Measurements from ENCODE around the gene HAGHL.
"Not testable (repeated sequence)": the region's sequence is repeated elsewhere in the genome, so short reads cannot be mapped to it uniquely, and the experiment has no call there.

The HAGHL gene

GRCh38 chr16:760545-761343 lies 33.8 kb downstream of the HAGHL start, which contains the start of gene MSLN:
TSS of gene MSLN (plus strand) at chr16:760734. CDS start at chr16:762681, 1,947 bp downstream.
- DNase-seq: no peak

- DNase-seq: no peak
These were observed 35.0 kb downstream of the HAGHL start for GRCh38 chr16:761625-762513.

GRCh38 chr16:762595-763268 lies 35.8 kb downstream of the HAGHL start:
- DNase-seq: no peak

DNA sequence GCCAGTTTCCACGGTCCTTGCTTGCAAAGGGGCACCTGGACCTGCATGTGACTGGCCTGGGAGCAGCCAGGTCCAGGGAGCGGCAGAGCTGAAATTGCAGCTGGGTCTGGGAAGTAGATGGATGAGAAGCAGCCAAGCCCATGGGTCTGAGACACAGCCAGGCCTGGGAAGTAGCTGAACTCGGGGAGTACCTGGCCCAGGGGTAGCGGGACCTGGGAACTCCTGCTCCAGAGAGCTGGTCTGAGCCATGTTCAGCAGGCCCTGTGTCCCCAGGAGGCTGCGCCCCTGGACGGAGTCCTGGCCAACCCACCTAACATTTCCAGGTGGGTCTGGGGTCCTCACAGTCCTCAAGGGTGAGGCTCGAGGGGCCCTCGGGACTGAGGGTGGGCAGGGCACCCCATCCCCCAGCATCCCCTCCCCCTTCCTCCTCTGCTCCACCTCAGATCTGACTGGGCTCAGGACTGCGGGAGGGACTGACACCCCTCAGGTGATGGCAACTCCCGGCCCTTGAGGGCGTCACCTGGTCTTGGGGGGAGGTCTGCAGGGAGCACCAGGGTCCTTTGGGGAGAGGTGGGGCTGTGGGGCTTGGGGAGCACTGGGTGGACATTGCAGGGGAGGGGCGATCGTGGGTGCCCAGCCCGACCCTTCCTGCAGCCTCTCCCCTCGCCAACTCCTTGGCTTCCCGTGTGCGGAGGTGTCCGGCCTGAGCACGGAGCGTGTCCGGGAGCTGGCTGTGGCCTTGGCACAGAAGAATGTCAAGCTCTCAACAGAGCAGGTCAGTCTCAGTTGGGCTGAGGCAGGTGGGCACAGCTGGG lies 36.7 kb downstream of the HAGHL start:
- DNase-seq: no peak

DNA sequence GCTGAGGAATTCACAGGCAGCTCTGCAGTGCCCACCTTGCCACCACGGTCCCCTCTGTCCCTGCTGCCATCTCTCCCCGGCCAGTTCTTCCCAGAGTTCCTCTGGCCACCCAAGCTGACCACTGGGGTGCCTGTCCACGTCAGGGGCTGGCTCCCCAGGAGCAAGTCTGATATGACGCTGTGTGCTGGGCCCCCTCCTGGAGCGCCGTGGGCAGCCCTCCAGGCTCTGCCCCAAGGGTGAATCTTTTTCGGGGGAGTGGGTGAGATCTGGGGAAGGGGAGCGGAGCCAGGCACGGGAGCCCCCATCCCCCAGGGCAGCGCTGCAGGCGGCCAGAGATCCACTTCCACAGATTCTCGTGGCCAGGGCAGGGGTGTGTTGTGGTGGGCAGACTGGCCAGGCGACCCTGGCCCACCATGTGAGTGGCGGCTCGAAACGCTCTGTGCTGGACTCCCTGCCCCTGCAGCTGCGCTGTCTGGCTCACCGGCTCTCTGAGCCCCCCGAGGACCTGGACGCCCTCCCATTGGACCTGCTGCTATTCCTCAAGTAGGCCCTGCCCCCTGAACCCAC lies 37.4 kb downstream of the HAGHL start:
- no peak for DNase-seq

DNA sequence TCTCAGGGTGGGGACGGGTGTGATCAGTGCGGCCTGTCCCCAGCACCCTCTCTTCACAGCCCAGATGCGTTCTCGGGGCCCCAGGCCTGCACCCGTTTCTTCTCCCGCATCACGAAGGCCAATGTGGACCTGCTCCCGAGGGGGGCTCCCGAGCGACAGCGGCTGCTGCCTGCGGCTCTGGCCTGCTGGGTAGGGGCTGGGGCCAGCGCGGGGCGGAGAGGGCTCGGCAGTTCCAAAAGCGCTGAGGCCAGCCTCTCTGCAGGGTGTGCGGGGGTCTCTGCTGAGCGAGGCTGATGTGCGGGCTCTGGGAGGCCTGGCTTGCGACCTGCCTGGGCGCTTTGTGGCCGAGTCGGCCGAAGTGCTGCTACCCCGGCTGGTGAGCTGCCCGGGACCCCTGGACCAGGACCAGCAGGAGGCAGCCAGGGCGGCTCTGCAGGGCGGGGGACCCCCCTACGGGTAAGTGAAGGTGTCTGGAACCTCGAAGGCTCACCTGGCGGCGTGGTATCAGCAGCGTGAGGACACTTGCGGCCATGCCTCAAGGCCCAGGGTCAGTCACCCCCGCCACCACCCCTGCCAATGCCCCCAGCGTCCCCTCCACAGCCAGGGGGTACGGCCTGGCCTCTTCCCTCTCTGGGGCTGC lies 38.1 kb downstream of the HAGHL start:
- DNase-seq: no peak

- DNase-seq: no peak
These were observed 38.6 kb downstream of the HAGHL start for GRCh38 chr16:765488-765865.

DNA sequence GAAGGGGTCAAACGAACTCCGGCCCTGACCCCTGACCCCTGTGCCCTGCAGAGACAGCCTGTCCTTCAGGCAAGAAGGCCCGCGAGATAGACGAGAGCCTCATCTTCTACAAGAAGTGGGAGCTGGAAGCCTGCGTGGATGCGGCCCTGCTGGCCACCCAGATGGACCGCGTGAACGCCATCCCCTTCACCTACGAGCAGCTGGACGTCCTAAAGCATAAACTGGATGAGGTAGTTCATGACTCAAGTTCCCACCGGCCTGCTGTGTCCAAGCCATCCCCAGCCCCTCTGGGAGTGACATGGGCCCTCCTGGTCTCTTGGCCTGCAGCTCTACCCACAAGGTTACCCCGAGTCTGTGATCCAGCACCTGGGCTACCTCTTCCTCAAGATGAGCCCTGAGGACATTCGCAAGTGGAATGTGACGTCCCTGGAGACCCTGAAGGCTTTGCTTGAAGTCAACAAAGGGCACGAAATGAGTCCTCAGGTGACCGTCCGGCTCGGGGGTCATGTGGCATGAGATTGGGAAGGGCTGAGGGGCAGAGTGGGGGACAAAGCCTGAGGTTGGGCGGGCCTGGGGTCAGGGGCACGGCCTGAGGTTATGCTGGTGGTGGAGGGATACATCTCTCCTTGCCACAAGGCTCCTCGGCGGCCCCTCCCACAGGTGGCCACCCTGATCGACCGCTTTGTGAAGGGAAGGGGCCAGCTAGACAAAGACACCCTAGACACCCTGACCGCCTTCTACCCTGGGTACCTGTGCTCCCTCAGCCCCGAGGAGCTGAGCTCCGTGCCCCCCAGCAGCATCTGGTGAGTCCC lies 39.3 kb downstream of the HAGHL start:
- DNase-seq: no peak

DNA sequence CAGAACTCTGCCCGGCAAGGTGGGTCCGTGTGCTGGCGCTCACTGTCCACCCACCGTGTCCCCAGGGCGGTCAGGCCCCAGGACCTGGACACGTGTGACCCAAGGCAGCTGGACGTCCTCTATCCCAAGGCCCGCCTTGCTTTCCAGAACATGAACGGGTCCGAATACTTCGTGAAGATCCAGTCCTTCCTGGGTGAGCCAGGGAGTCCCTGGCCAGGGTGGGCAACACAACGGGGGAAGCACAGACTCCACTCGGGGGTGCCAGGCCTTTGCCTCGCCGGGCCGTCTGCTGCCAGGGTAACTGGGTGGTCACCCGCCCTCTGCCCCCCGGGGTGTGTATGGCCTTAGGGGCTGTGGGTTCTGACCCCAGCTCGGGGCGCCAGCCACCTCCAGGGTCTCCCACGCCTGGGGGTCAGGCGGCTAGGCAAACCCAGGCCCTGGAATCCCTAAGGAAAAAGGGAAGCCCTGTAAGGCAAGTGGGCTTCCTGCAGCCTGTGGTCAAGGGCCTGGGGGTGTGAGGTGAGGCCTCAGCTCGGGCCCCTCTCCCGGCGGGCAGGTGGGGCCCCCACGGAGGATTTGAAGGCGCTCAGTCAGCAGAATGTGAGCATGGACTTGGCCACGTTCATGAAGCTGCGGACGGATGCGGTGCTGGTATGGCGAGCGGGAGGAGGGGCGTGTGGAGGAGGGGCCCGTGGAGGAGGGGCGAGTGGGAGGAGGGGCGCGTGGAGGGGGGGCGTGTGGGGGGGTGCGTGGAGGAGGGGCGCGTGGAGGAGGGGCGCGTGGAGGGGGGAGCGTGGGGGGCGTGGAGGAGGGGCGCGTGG lies 40.1 kb downstream of the HAGHL start:
- no peak for DNase-seq

- DNase-seq: no peak
These were observed 40.9 kb downstream of the HAGHL start for GRCh38 chr16:767743-768235.

DNA sequence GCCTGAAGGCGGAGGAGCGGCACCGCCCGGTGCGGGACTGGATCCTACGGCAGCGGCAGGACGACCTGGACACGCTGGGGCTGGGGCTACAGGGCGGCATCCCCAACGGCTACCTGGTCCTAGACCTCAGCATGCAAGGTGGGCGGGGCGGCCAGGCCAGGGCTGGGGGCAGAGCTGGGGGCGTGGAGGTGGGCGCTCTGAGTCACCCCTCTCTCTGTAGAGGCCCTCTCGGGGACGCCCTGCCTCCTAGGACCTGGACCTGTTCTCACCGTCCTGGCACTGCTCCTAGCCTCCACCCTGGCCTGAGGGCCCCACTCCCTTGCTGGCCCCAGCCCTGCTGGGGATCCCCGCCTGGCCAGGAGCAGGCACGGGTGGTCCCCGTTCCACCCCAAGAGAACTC lies 41.5 kb downstream of the HAGHL start:
- DNase-seq: no peak

DNA sequence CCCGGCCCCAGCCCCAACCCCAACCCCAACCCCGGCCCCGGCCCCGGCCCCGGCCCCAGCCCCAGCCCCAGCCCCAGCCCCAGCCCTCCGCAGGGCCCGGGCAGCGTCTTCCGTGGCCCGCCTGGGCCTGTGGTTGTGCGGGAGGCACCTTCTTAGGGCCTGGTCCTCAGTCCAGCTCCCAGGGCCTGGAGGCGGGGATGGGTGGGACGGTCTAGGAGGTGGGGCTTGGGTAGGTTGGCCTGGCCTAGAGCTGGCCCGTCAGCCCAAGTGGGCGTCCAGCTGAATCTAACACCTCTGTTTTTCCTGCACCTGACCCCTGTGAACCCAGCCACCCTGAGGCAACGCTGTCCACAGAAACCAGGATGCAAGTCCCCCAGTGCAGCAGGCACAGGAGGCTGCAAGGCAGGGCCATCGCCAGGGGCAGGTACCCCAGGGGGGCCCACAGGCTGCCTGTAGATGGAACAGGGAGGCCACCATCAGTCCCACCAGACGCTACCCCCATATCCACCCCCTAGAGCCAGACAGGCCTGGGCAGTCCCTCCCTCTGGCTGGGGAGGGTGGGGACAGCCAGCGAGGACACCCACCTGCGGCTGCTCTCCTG lies 42.4 kb downstream of the HAGHL start:
- DNase-seq: no peak

DNA sequence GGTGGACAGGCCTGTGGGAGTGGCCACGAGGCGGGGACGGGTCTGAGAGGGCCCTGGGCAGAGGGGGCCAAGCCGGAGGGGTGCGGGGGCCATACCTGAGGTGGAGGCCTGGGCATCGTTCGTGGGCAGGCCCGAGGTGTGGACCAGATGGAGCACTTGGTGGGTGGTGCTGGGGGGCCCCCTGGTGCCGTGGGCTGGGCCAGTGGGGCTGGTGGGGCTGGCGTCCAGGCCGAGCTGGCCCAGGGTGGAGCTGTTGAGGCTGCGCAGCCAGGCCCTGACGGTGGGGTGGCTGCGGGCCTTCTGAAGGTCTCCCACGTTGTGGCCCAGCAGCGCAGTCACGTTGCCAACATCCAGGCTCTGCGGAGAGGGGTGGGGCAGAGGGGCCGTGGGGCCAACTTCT lies 43.0 kb downstream of the HAGHL start:
- no peak for DNase-seq

GRCh38 chr16:770411-770810 lies 43.5 kb downstream of the HAGHL start:
- DNase-seq: no peak

GRCh38 chr16:772959-773358 lies 46.1 kb downstream of the HAGHL start:
- DNase-seq: no peak

DNA sequence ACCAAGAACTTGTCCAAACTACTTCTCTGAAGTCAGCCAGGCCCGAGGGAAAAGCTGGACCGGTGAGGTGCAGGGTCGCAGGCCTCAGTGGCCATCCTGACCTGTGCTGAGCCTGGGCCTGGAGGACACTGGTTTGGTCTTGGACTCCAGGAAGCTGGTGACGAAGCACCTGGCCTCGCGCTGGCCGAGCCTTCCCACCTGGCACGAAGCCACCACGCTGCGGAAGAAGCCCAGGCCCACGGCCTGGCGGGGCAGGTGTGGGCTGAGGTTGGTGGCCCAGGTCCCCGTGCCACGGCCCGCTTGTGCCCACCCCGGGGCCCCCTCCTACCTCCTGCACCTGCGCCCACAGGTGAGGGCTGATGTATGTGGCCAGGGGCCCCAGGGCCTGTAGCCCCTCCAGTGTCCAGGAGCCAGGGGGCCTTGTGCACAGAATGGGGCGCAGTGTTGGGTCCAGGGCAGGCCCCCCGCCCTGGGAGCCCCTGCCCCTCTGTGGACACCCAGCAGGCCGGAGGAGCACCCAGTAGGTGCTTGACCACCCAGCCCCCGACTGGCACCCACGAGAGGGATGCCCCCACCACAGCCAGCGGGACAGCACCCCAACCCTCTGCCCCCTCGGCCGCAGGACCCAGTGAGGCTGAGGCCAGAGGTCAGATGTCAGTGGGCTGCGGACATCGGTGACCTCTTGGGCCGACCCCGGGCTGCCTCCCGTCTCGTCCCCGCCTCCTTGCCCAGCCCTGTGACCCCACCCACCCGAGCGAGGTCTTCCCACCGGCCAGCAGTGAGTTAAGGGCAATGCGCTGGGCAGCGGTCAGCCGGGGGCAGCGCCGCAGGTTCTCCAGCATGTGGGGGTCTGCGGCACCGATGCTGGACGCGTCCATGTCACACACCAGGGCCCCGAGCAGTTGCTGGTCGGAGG lies 47.4 kb downstream of the HAGHL start:
- DNase-seq: no peak

- DNase-seq: no peak
These were observed 48.4 kb downstream of the HAGHL start for GRCh38 chr16:775236-775796.

DNA sequence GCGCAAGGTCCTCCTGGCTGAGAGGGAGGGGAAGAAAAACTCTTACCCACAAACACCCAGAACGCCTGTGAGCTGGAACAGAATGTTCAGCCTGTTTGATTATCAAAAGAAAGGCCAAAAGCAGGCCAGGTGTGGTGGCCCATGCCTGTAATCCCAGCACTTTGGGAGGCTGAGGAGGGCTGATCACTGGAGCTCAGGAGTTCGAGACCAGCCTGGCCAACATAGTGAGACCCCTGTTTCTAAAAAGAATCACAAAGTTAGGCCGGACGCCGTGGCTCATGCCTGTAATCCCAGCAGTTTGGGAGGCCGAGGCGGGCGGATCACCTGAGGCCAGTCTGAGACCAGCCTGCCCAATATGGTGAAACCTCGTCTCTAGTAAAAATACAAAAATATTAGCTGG lies 49.4 kb downstream of the HAGHL start:
- not testable (repeated sequence) for DNase-seq
